A673 (cell line): ENCODE results near the gene CROCC2.

Experiments
- CTCF ChIP-seq: fragments of 300-800, 200-600 bp; sonication (generic); conservative IDR thresholded peaks from 2 replicates; pipeline ENCODE4 v1.5.1; 2017; ENCODE audit warnings: low read depth, mild to moderate bottlenecking, antibody characterized with exemption, low read length, moderate library complexity, mixed read lengths
- EZH2 ChIP-seq: fragments of 200-600 bp; sonication (generic); IDR thresholded peaks from 2 replicates; pipeline ENCODE4 v1.6.1; 2017; ENCODE audit warnings: borderline replicate concordance, low read depth, mild to moderate bottlenecking, mixed read lengths, antibody characterized with exemption, low read length; ENCODE audit not compliant: poor library complexity, severe bottlenecking

GRCh38 chr2:240999873-241000541 lies 93.9 kb downstream of the CROCC2 start:
- TF ChIP-seq CTCF (no peak), EZH2 (no peak)
